ENCODE data around the gene BBOX1.
"Not testable (repeated sequence)": the region's sequence is repeated elsewhere in the genome, so short reads cannot be mapped to it uniquely, and the experiment has no call there.

BBOX1 gene

GRCh38 chr11:27115051-27115650, 74.5 kb downstream of the BBOX1 start:
- TF ChIP-seq TAF1 (IDR thresholded peaks at IDR 0.05; ENCODE audit: borderline replicate concordance, low read depth, low read length), result no peak
- TF ChIP-seq POLR2A (IDR thresholded peaks at IDR 0.05; ENCODE audit: low read depth, low read length), result no peak
- no peak for DNase-seq (ENCODE audit: insufficient read length)
- no peak for FAIRE-seq

DNA sequence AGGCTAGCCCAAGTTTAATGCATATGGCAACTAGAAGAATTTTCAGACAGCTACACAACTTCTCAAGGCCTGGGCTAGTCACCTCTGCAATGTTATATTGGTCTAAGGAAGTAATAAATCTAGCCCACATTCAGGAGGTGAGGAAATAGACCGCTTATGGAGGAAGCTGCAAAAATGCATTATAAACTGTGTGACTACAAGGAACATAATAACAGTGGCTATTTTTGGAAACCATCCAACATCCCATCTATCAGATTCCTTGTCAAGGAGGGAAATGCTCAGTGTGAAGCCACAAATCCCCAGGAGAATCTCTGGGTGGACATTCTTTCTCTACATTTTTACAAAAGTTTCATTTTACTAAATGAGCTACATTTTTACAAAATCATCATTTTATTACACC, 76.1 kb downstream of the BBOX1 start:
- no peak for TF ChIP-seq POLR2A (IDR thresholded peaks at IDR 0.05; ENCODE audit: low read depth, low read length)
- TF ChIP-seq POLR2AphosphoS5 (IDR thresholded peaks at IDR 0.05; ENCODE audit: low read depth, low read length), result no peak
- TF ChIP-seq TAF1 (IDR thresholded peaks at IDR 0.05; ENCODE audit: borderline replicate concordance, low read depth, low read length), result no peak
- DNase-seq (ENCODE audit: insufficient read length) (no peak), FAIRE-seq (no peak)

DNA sequence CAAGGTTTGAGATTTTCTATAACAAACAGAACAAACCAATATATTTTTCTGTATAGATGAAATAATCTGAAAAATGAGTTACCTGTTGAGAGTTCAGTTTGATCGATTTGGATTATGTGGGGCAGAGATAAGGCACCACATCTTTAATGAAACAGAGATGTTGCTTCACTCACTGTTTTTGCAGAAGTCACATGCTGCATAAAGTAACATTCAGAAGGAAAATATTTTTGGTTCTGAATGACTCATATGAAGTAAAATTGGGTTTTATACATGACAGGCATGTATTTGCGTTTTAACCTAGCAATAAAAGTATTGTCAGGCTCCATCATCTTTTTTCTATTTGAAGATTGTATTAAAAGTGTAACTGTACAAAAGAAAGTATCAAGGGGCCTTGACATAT, 77.8 kb downstream of the BBOX1 start:
- DNase-seq (ENCODE audit: insufficient read length) (no peak), FAIRE-seq (no peak)
- TF ChIP-seq POLR2AphosphoS5 (IDR thresholded peaks at IDR 0.05; ENCODE audit: low read depth, low read length) (no peak), POLR2A (IDR thresholded peaks at IDR 0.05; ENCODE audit: low read depth, low read length) (no peak), TAF1 (IDR thresholded peaks at IDR 0.05; ENCODE audit: borderline replicate concordance, low read depth, low read length) (no peak)

GRCh38 chr11:27118949-27119348, 78.3 kb downstream of the BBOX1 start:
- peak; percentile 46 for FAIRE-seq
- TF ChIP-seq POLR2A (IDR thresholded peaks at IDR 0.05; ENCODE audit: low read depth, low read length) (no peak), TAF1 (IDR thresholded peaks at IDR 0.05; ENCODE audit: borderline replicate concordance, low read depth, low read length) (no peak), POLR2AphosphoS5 (IDR thresholded peaks at IDR 0.05; ENCODE audit: low read depth, low read length) (no peak)
- DNase-seq (ENCODE audit: insufficient read length), result no peak

DNA sequence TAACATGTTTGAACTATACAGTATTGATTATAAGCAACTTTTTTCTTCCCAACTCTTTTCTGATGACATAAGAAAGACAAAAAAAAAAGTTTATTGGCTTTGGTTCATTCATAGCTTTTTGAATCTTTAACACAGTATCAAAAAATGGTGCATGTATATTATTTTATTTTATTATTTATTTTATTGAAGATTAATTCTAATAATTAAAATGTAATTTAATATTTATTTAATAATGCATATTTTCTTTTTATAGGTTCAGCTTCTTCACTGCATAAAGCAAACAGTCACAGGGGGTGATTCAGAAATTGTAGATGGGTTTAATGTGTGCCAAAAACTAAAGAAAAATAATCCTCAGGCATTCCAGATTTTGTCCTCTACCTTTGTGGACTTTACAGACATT, 78.8 kb downstream of the BBOX1 start:
- FAIRE-seq (no peak), DNase-seq (ENCODE audit: insufficient read length) (no peak)
- TF ChIP-seq POLR2A (IDR thresholded peaks at IDR 0.05; ENCODE audit: low read depth, low read length) (no peak), POLR2AphosphoS5 (IDR thresholded peaks at IDR 0.05; ENCODE audit: low read depth, low read length) (no peak), TAF1 (IDR thresholded peaks at IDR 0.05; ENCODE audit: borderline replicate concordance, low read depth, low read length) (no peak)

- peak; percentile 60 for FAIRE-seq
- no peak for TF ChIP-seq POLR2A (IDR thresholded peaks at IDR 0.05; ENCODE audit: low read depth, low read length)
- TF ChIP-seq POLR2AphosphoS5 (IDR thresholded peaks at IDR 0.05; ENCODE audit: low read depth, low read length), result no peak
- TF ChIP-seq TAF1 (IDR thresholded peaks at IDR 0.05; ENCODE audit: borderline replicate concordance, low read depth, low read length), result no peak
- DNase-seq (ENCODE audit: insufficient read length), result no peak
Measured at GRCh38 chr11:27120211-27120610, 79.6 kb downstream of the BBOX1 start.

DNA sequence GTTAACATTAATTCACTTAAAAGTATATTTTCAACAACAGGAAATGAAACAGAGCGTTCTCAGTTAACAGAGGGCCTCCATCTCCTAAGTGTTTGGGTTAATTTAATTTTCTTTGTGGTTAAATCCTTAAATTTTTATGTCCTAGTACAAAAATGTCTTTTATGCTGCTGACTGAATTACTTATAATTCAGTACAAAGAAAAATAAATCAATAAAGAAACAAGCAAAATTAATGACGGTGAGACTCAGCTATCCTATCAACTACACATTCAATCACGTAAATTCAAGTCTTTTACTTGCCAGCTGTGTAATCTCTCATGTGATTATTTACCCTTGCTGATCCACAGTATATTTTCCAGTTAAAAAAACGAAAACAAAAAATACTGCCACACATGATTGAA, 81.4 kb downstream of the BBOX1 start:
- TF ChIP-seq POLR2AphosphoS5 (IDR thresholded peaks at IDR 0.05; ENCODE audit: low read depth, low read length) (no peak), POLR2A (IDR thresholded peaks at IDR 0.05; ENCODE audit: low read depth, low read length) (no peak), TAF1 (IDR thresholded peaks at IDR 0.05; ENCODE audit: borderline replicate concordance, low read depth, low read length) (no peak)
- DNase-seq (ENCODE audit: insufficient read length) (no peak), FAIRE-seq (no peak)

DNA sequence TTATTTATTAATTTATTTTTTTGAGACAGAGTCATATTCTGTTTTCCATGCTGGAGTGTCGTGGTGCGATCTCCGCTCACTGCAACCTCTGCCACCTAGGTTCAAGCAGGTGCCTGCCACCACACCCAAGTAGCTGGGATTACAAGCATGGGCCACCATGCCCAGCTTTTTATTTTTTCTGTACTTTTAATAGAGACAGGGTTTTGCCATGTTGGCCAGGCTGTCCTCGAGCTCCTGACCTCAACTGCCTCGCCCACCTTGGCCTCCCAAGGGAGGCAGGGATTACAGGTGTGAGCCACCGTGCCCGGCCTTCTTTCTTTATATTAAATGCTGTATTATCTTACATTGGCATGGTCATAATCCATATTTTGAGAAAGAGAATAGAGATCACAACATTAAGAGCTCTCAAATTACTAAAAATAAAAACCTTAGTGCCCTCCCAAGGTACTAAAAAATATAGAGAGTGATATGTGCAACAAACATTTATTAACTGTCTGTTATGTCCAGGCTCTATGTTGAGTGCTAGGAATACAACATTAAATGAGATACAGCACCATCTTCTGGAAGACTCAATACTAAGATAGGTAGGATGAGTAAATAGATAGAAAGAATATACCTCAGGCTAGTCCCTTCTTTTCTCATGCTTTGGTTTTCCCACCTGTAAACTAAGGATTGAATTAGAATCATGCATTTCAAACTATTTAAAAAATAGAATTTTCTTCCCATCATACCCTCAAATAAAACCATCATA, 84.1 kb downstream of the BBOX1 start:
- DNase-seq (ENCODE audit: insufficient read length) (no peak), FAIRE-seq (no peak)
- TF ChIP-seq POLR2A (IDR thresholded peaks at IDR 0.05; ENCODE audit: low read depth, low read length) (no peak), TAF1 (IDR thresholded peaks at IDR 0.05; ENCODE audit: borderline replicate concordance, low read depth, low read length) (no peak), POLR2AphosphoS5 (IDR thresholded peaks at IDR 0.05; ENCODE audit: low read depth, low read length) (no peak)

DNA sequence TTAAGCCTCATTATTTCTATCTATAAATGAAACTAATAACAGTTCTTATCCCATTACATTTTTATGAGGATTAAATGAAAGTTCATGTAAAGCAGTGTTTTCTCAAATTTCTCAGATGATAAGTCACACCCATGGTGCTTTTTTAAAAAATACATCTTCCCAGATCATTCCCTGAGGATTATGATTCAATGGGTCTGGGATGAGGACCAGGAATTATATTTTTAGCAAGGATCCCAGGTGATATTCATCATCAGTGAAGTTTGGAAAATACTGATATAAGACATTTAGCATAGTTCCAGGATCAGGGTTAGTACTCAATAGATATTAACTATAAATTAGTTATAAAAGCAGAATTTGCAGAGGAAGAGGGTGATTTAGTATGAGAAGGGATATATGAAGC, 89.1 kb downstream of the BBOX1 start:
- FAIRE-seq (no peak), DNase-seq (ENCODE audit: insufficient read length) (no peak)
- TF ChIP-seq TAF1 (IDR thresholded peaks at IDR 0.05; ENCODE audit: borderline replicate concordance, low read depth, low read length) (no peak), POLR2A (IDR thresholded peaks at IDR 0.05; ENCODE audit: low read depth, low read length) (no peak), POLR2AphosphoS5 (IDR thresholded peaks at IDR 0.05; ENCODE audit: low read depth, low read length) (no peak)

- DNase-seq (ENCODE audit: insufficient read length), result no peak
- no peak for FAIRE-seq
- TF ChIP-seq POLR2AphosphoS5 (IDR thresholded peaks at IDR 0.05; ENCODE audit: low read depth, low read length) (no peak), POLR2A (IDR thresholded peaks at IDR 0.05; ENCODE audit: low read depth, low read length) (no peak), TAF1 (IDR thresholded peaks at IDR 0.05; ENCODE audit: borderline replicate concordance, low read depth, low read length) (no peak)
Measured at GRCh38 chr11:27130806-27131205, 90.2 kb downstream of the BBOX1 start.

DNA sequence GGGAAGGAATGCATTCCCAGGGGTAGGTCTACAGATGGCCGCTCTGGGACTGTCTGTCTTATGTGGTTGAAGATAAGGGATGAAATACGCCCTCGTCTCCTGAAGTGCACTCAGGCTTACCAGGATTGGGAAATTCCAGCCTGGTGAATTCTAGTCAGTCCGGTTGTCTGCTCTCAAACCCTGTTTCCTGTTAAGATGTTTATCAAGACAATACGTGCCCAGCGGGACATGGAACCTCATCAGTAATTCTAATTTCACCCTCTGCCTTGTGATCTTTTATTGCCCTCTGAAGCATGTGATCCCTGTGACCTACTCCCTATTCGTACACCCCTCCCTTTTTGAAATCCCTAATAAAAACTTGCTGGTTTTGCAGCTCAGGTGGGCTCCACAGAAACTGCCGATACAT, 95.3 kb downstream of the BBOX1 start:
- FAIRE-seq; DNase-seq (ENCODE audit: insufficient read length): not testable (repeated sequence)

DNA sequence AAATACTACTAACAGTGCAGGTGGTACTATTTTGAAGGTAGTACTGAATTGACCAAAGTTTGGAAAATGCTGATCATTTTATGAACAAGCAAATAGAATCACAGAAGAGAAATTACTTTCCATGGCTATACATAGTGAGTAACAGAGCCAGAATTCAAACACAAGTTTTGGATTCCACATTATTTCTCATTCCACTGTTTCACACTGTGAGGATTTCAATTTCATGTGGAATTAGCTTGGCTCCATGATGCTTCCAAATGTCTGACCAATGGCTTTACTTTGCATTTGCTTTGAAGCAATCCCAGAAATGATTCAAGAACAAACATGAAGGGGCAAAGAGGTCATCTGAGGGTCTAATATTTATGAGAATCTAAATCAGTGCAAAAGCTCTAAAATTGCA, 98.1 kb downstream of the BBOX1 start:
- FAIRE-seq (no peak), DNase-seq (ENCODE audit: insufficient read length) (no peak)
- TF ChIP-seq POLR2AphosphoS5 (IDR thresholded peaks at IDR 0.05; ENCODE audit: low read depth, low read length) (no peak), TAF1 (IDR thresholded peaks at IDR 0.05; ENCODE audit: borderline replicate concordance, low read depth, low read length) (no peak), POLR2A (IDR thresholded peaks at IDR 0.05; ENCODE audit: low read depth, low read length) (no peak)

Measured in GM12892 (cell line).